HG02642 (cell line): Measurements from ENCODE around the gene THSD1.
"Not testable (repeated sequence)": the region's sequence is repeated elsewhere in the genome, so short reads cannot be mapped to it uniquely, and the experiment has no call there.

Experiments
- ATAC-seq: cut with Tn5 transposase; IDR thresholded peaks from one replicate; pipeline ENCODE4 v1.9.1; 2021; ENCODE audit warnings: mild to moderate bottlenecking; ENCODE audit not compliant: unreplicated experiment, poor library complexity

THSD1 gene

GRCh38 chr13:52411629-52412028 lies 5.7 kb upstream of the THSD1 start:
- ATAC-seq: peak; percentile 98

- not testable (repeated sequence) for ATAC-seq
These were observed 2.2 kb upstream of the THSD1 start for GRCh38 chr13:52408071-52408658.

GRCh38 chr13:52407436-52407835 lies 1.5 kb upstream of the THSD1 start:
- not testable (repeated sequence) for ATAC-seq

GRCh38 chr13:52406629-52407028 lies 657 bp upstream of the THSD1 start:
- no peak for ATAC-seq

- no peak for ATAC-seq
These were observed 604 bp downstream of the THSD1 start for GRCh38 chr13:52405369-52405766.

- ATAC-seq: no peak
These were observed 6.3 kb downstream of the THSD1 start for GRCh38 chr13:52399708-52400107.

- no peak for ATAC-seq
These were observed 6.9 kb downstream of the THSD1 start for GRCh38 chr13:52399046-52399445.

GRCh38 chr13:52395704-52396103 lies 10.3 kb downstream of the THSD1 start:
- ATAC-seq: no peak

- ATAC-seq: no peak
These were observed 11.4 kb downstream of the THSD1 start for GRCh38 chr13:52394586-52394985.

GRCh38 chr13:52393572-52394357 lies 12.2 kb downstream of the THSD1 start:
- no peak for ATAC-seq

GRCh38 chr13:52387721-52388120 lies 18.3 kb downstream of the THSD1 start:
- ATAC-seq: no peak

GRCh38 chr13:52385870-52386269 lies 20.1 kb downstream of the THSD1 start:
- no peak for ATAC-seq

GRCh38 chr13:52383366-52383765 lies 22.6 kb downstream of the THSD1 start:
- no peak for ATAC-seq

- no peak for ATAC-seq
These were observed 27.7 kb downstream of the THSD1 start for GRCh38 chr13:52378312-52378711.

GRCh38 chr13:52377898-52378297 lies 28.1 kb downstream of the THSD1 start:
- ATAC-seq: no peak

- ATAC-seq: no peak
These were observed 31.0 kb downstream of the THSD1 start for GRCh38 chr13:52374873-52375411.

GRCh38 chr13:52374389-52374788 lies 31.6 kb downstream of the THSD1 start:
- ATAC-seq: no peak

- not testable (repeated sequence) for ATAC-seq
These were observed 32.7 kb downstream of the THSD1 start for GRCh38 chr13:52373277-52373676.

- ATAC-seq: no peak
These were observed 34.2 kb downstream of the THSD1 start for GRCh38 chr13:52371736-52372247.

- no peak for ATAC-seq
These were observed 39.7 kb downstream of the THSD1 start for GRCh38 chr13:52366291-52366690.

GRCh38 chr13:52362169-52362887 lies 43.6 kb downstream of the THSD1 start:
- not testable (repeated sequence) for ATAC-seq
